AG04450 (cell line): Measurements from ENCODE around the gene POLR1C. TPM values are rescaled to one million over a fixed set of nuclear protein-coding genes. Genes with fewer than 3 reads are reported as not detected.

Experiments
- CTCF ChIA-PET: fragments of 300-600, 350-600 bp; formaldehyde crosslinking; extraction: SDS; loops from one replicate; lab custom pipeline; 2022; ENCODE audit warnings: antibody characterized with exemption, inconsistent platforms; lab: Charles Lee
- POLR2A ChIA-PET: fragments of 350-600 bp; formaldehyde crosslinking; extraction: SDS; loops from one replicate; lab custom pipeline; 2021; ENCODE audit warnings: antibody characterized with exemption, inconsistent platforms; lab: Yijun Ruan, JAX
- DNase-seq: peaks from one replicate; pipeline ENCODE4 v3.0.0-alpha.2; 2011; ENCODE audit warnings: low read depth, low spot score
- H3K27ac ChIP-seq: one replicate; pipeline ENCODE4 v1.5.1; 2012; ENCODE audit warnings: low read depth, low read length, control low read depth
- H3K27me3 ChIP-seq: one replicate; pipeline ENCODE4 v1.6.0; 2012; ENCODE audit warnings: low read length; ENCODE audit not compliant: control insufficient read depth, insufficient read depth
- H3K4me3 ChIP-seq: 2 replicates; pipeline ENCODE4 v1.5.1; 2011; ENCODE audit warnings: mild to moderate bottlenecking, low read depth, low read length, control low read depth
- H3K9me3 ChIP-seq: 2 replicates; pipeline ENCODE4 v1.5.1; 2012; ENCODE audit warnings: low read length; ENCODE audit not compliant: control insufficient read depth, insufficient read depth
- polyA plus RNA-seq: library from polyadenylated mRNA; depleted of rRNA; stranded (reverse); fragments of >200 nt; gene quantifications from 2 replicates; pipeline ENCODE4 v1.2.3, GENCODE V29; 2011
- TF ChIP-seq, protein P1 (sequence below): IDR thresholded peaks from 2 replicates; pipeline ENCODE4 v1.5.1; 2011; ENCODE audit warnings: low read depth, low read length, control low read depth, inconsistent platforms

Gene POLR1C
- polyA plus RNA-seq, 1 experiment: 48.1 TPM

DNA sequence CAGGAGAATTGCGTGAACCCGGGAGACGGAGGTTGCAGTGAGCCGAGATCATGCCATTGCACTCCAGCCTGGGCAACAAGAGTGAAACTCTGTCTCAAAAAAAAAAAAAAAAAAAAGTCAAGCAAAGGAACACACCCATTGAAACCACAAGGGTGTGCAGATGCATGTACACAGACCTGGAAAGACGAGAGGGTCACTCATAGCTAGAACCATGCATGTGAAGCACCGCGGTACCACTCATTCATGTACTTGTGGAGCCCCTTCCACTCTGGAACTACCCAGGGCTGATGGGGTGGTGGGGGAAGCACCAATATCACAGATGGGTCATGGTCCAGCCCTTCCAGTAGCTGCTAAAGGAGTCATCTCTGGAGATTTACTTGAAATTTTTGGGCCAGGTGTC, 46.9 kb upstream of the POLR1C start:
- TF ChIP-seq, protein P1, sequence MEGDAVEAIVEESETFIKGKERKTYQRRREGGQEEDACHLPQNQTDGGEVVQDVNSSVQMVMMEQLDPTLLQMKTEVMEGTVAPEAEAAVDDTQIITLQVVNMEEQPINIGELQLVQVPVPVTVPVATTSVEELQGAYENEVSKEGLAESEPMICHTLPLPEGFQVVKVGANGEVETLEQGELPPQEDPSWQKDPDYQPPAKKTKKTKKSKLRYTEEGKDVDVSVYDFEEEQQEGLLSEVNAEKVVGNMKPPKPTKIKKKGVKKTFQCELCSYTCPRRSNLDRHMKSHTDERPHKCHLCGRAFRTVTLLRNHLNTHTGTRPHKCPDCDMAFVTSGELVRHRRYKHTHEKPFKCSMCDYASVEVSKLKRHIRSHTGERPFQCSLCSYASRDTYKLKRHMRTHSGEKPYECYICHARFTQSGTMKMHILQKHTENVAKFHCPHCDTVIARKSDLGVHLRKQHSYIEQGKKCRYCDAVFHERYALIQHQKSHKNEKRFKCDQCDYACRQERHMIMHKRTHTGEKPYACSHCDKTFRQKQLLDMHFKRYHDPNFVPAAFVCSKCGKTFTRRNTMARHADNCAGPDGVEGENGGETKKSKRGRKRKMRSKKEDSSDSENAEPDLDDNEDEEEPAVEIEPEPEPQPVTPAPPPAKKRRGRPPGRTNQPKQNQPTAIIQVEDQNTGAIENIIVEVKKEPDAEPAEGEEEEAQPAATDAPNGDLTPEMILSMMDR: no peak
- CTCF ChIA-PET: no interaction called here
- DNase-seq: no peak
- H3K9me3 ChIP-seq: no peaks in the 10 kb centered on the region
- H3K27ac ChIP-seq: no peak overlapping the region
- no peak overlapping the region for H3K4me3 ChIP-seq
- POLR2A ChIA-PET: no interaction called here
- peaks cover 2% of the 10 kb centered on the region for H3K27me3 ChIP-seq

DNA sequence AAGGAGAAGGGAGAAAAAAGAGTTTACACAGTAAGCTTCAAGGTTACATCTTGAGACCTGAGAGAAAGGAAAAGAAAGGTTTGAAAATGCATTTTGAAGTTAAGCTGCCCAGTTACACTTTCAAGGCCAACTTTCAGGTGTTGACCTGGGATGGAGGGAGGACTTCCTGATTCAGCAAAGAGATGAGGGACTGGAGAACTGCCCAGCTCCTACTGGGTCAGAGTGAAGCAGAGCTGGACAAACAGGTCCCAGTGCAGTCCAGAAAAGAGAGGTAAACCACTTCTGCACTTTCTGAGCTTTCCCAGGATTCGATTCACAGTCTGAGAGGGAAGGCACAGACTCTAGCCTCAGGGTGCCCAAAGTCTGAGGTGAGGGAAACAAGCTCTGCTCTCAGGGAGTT, 45.5 kb upstream of the POLR1C start:
- CTCF ChIA-PET: interaction anchor here (1.6 kb wide), 1 partner anchor 35 kb away, joined by 4 read pairs; no protein-coding TSS in a partner anchor
- DNase-seq: no peak
- peaks cover 2% of the 10 kb centered on the region for H3K27me3 ChIP-seq
- TF ChIP-seq, protein P1: no peak
- POLR2A ChIA-PET: no interaction called here
- H3K9me3 ChIP-seq: no peaks in the 10 kb centered on the region
- no peak overlapping the region for H3K27ac ChIP-seq
- H3K4me3 ChIP-seq: no peak overlapping the region

GRCh38 chr6:43472515-43472914, 44.4 kb upstream of the POLR1C start:
- H3K27me3 ChIP-seq: no peaks in the 10 kb centered on the region
- TF ChIP-seq, protein P1: no peak
- no peaks in the 10 kb centered on the region for H3K9me3 ChIP-seq
- no peak for DNase-seq
- no peak overlapping the region for H3K4me3 ChIP-seq
- ChIA-PET POLR2A (no interaction called here), CTCF (no interaction called here)
- no peak overlapping the region for H3K27ac ChIP-seq

DNA sequence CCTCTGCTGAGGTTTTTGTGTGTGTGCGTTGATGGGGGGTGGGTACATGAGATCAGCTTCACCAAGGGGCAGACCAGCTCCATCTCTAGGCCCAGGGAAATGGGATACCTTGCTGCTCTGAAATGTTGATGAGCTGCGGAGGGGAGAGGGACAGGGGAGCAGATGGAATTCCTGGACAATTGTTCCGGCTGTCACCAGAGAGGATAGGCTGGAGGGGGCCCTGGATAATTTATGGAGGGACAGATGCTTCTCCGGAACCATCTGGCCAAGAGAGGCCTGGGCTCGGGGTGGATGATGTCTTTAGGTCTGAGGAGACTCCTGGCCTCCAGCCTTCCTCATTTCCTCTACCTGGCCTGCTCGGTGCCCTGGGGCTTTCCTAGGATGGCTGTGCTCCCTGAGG, 41.4 kb upstream of the POLR1C start:
- POLR2A ChIA-PET: no interaction called here
- TF ChIP-seq, protein P1: no peak
- no peak for DNase-seq
- Histone ChIP-seq H3K27ac (no peak overlapping the region), H3K9me3 (no peaks in the 10 kb centered on the region), H3K27me3 (no peaks in the 10 kb centered on the region), H3K4me3 (no peak overlapping the region)
- CTCF ChIA-PET: no interaction called here

- DNase-seq: no peak
- CTCF ChIA-PET: interaction anchor here (0.5 to 1.5 kb wide), 5 partner anchors 18 to 213 kb away, joined by 3 read pairs; no protein-coding TSS in a partner anchor
- TF ChIP-seq, protein P1: no peak
- Histone ChIP-seq H3K27ac (no peak overlapping the region), H3K9me3 (no peaks in the 10 kb centered on the region), H3K4me3 (peak overlapping the region; percentile 51), H3K27me3 (no peaks in the 10 kb centered on the region)
- POLR2A ChIA-PET: interaction anchor here (0.7 to 1.6 kb wide), 4 partner anchors 17 to 155 kb away, joined by 3 to 7 read pairs (median 4); no protein-coding TSS in a partner anchor
These were observed 40.1 kb upstream of the POLR1C start for GRCh38 chr6:43476746-43477145.
